IPS-11a (cell line): Measurements from ENCODE around the gene RPL10A.

ENCODE experiments used
- H3K4me3 ChIP-seq: one replicate; pipeline ENCODE4 v1.5.1; 2013; ENCODE audit warnings: low read depth, low read length, control low read depth

The RPL10A gene

GRCh38 chr6:35490821-35491557, 22.8 kb downstream of the RPL10A start:
- no peak overlapping the region for H3K4me3 ChIP-seq

GRCh38 chr6:35491558-35492257, 23.5 kb downstream of the RPL10A start:
- H3K4me3 ChIP-seq: no peak overlapping the region

- no peak overlapping the region for H3K4me3 ChIP-seq
Measured at GRCh38 chr6:35492258-35492973, 24.2 kb downstream of the RPL10A start.

DNA sequence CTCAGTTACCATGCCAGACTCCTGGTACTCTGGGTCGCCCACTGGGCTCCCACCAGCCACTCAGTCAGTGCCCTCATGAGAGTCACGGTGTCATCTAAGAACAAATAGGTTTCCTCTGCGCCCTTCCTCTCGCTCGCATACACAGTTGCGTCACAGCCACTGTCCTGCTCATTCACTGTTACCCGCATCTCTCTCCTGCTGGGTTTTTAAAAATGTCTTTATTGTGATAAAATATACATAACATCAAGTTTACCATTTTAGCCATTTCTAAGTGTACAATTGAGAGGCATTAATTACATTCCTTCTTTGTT, 24.7 kb downstream of the RPL10A start:
- H3K4me3 ChIP-seq: no peak overlapping the region

GRCh38 chr6:35493307-35493983, 25.2 kb downstream of the RPL10A start:
- no peak overlapping the region for H3K4me3 ChIP-seq

DNA sequence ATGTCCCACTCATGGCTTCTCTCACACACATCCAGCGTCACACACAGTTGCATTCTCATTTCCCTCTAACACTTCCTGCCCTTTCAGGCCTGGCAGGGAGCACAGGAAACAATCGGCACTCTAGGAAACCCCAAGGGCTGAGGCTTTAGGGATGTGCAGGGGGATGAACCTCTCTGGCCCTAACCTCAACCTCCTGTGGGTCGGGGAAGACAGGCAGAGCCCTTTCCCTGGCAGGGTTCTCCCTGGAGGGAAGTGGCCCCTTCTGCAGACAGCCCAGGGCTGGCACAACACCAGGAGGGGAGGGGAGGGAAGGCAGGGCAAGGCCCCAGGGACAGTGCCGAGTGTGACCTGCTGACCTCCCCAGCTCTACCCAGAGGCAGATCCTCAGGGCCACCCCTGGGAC, 26.0 kb downstream of the RPL10A start:
- H3K4me3 ChIP-seq: no peak overlapping the region

GRCh38 chr6:35495258-35496035, 27.2 kb downstream of the RPL10A start:
- H3K4me3 ChIP-seq: peak overlapping the region; percentile 58

DNA sequence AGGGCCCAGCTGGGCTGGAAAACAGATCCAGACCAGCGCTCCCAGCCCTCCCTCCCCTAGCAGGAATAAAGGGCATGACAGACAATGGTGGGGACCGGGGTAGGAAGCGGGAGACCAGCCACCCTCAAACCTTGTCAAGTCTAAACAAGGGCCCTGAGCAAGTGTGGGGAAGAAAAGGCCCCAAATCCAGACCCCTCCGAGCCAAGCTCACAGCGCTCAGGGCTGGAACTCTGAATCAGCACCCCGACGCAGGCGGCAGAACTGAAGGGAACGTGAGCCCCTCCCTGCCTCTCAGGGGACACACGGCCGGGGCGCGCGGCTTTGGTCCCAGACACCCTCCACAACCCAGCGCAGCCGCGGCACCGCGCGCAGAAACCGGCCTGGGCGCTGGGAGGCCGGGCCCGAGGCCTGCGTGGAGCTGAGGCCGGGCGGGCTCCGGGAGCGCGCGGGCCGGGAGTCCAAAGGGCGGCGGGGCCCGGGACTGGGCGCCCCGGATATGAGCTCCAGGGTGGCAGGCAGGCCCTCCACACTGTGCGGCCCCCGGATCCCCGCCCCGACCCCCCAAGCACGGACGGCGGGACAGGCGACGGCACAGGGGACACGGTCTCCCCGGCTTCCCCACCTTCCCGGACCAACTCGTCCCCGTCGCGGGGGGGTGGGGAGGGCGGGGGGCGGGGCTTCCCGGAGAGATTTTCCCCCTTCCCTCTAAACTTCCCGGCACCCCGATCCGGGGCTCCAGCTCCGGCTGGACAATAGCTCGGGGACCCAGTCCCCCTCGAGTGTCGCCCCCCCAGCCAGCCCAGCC, 28.0 kb downstream of the RPL10A start:
- H3K4me3 ChIP-seq: peak overlapping the region; percentile 58

DNA sequence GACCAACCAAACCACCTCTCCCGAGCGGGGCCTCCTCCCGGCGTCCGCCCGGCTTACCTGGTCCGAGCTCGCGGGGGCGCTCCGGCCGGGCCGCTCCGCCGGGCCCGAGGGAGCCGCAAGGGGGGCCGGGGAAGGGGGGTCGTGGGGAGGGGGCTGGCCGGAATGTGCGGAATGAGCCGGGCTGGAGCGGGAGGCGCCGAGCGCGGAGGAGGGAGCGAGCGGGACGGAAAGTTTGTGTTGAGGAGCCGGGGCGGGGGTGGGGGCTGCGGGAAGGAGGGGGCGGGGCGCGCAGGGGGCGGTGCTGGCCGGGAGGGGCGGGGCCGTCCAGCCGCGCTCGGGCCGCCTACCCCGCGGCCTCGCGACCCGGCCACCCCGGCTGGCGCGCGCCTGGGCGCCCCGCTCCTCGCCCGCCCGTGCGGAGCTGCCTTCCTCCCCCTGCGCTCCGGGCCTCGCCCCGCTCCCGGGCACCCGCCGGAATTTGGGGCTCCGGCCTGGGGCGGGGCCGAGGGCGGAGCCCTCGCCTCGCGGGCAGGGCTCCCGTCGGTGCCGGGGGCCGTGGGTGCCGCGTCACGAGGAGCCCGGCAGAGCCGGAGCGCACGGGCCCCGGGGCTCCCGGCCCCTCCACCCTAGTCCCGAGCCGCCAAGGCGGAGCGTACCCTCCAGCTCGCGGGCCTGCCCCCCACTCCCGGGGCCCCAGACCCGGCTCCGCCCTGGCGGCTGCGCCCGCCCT, 28.8 kb downstream of the RPL10A start, which contains the start of gene TEAD3:
Gene TEAD3, minus strand, starts transcription at position 239 of the 730 bp plus-strand sequence.
- H3K4me3 ChIP-seq: peak within 1 kb of the TSS; percentile 62

- H3K4me3 ChIP-seq: peak overlapping the region; percentile 62
Measured at GRCh38 chr6:35497571-35498421, 29.6 kb downstream of the RPL10A start.

DNA sequence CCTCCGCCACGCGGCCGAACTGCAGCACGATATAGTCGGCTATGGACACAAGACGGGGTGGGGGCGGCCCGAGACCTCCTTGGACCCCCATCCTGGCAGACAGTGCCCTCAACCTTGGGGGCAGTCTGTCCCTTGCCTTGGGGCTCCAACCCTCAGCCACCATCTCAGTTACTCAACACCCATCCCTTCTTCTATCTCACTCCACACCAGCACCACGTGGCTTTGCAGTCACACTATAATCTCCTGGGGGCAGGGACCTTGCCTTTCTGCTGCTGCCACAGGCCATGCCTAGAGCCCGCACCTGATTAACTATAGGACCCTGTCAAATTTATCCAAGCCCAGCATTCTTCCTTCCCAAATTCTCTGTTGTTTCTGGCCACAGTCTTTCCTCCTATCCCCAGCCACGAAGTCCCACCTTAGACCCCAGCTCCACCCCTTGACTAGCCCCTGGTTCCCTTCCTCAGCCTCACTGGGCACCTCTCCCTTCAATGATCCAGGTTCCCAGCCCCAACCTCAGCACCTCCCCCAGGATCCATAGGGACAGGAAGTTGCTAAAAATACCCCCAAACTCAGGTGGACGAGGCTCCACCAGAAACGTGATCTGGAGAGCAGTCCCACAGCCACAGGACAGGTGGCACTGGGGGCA, 30.3 kb downstream of the RPL10A start:
- peak overlapping the region; percentile 62 for H3K4me3 ChIP-seq

- no peak overlapping the region for H3K4me3 ChIP-seq
Measured at GRCh38 chr6:35499372-35499771, 31.2 kb downstream of the RPL10A start.

DNA sequence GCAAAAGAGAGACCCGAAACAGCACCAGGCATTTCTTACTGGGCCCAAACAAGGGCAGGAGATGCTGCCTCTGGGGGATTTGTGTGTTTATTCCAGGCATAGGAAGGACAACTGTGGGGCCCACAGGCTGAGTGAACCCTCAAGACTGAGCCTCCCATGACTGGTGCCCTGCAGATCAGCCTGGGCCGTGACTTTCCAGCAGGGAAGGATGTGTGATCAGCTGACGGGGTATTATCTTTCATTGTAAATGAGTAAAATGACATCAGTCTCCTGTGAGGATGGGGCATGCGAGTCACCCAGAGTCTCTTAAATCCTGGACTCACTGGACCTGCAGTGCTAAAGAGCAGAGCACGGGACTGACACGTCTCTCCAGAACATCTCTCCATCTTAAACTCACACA, 32.6 kb downstream of the RPL10A start:
- no peak overlapping the region for H3K4me3 ChIP-seq

GRCh38 chr6:35501784-35502183, 33.6 kb downstream of the RPL10A start:
- H3K4me3 ChIP-seq: no peak overlapping the region

- H3K4me3 ChIP-seq: no peak overlapping the region
Measured at GRCh38 chr6:35503534-35503933, 35.3 kb downstream of the RPL10A start.

GRCh38 chr6:35505999-35506412, 37.8 kb downstream of the RPL10A start:
- H3K4me3 ChIP-seq: no peak overlapping the region

DNA sequence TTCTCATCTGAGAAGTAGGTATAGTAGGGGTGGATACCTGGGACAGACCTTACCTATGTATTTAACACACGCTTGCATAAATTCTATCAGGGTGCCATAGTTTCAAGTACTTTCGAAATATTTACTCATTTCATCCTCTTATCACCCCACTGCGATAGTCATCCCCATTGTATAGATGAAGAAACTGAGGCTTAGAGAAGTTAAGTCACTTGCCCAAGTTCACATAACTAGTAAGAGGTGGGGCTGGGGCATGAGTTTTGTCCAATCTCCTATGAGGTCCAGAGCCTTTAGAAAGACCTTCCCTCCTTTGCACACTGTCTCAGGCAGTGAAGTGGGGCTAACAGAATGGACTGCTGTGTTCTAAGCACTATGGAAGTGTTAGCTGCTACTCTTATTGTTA, 38.3 kb downstream of the RPL10A start:
- H3K4me3 ChIP-seq: no peak overlapping the region

DNA sequence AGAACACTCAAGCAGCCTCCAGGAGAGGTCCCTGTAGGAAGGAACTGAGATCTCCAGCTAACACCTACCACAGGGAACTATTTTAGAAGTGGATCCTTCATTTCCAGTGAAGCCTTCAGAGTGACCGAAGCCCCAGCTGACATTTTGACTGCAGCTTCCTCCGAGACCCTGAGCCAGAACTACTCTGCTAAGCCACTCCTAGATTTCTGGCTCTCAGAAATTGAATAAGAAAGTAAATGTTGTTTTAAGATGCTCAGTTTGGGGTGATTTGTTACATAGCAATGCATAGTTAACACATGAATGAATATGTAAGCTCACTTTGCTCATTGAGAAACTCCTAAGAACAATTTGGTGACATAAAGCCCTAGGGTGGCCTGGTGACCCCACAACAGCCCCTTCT, 39.0 kb downstream of the RPL10A start:
- no peak overlapping the region for H3K4me3 ChIP-seq
